ENCODE data around the gene KBTBD13.

Gene KBTBD13

GRCh38 chr15:65110676-65111292 is 34.2 kb downstream of the KBTBD13 start:
- DNase-seq (ENCODE audit: low read depth in 3 of 3): no peak

GRCh38 chr15:65115086-65115485 is 38.5 kb downstream of the KBTBD13 start, which contains the start of gene UBAP1L:
UBAP1L (minus strand) TSS chr15:65115200; CDS start chr15:65106215, 8,985 bp downstream.
- no peak for DNase-seq (ENCODE audit: low read depth in 3 of 3)

- no peak for DNase-seq (ENCODE audit: low read depth in 3 of 3)
These were observed 39.0 kb downstream of the KBTBD13 start for GRCh38 chr15:65115542-65115941.

Measured in stimulated activated CD4-positive, alpha-beta T cell treated with anti-CD3 and anti-CD28 coated beads, TNF-alpha, amount 100 ng/mL, for 24 hours (primary cell).